ENCODE measurements around the gene ADGRA1.

ADGRA1 gene

GRCh38 chr10:133090101-133090500, 2.4 kb downstream of the ADGRA1 start:
- no peak overlapping the region for H2AFZ ChIP-seq (ENCODE audit: low read depth, low read length, severe bottlenecking)

DNA sequence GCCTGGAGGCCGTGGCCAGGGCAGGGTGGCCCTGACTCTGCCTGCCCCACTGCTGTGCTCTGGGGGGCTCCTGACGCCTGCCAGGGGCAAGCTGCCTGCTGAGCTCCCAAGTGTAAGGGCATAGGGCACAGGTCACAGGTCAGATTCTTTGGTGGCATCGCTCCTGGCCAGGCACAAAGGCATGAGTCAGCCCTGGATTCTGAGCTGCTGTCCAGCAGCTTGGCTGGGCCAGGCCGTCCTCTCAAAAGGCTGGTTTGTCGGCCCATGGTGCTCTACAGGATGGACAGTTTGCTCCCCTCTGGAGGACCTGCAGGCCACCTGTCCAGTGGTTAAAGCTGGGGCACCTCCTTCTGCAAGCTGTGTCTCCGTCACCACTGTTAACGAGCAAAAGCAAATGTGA, 2.9 kb downstream of the ADGRA1 start:
- Histone ChIP-seq H3K79me2 (ENCODE audit: insufficient read depth, low read length) (no peaks in the 10 kb centered on the region), H4K20me1 (ENCODE audit: low read depth, low read length) (no peaks in the 10 kb centered on the region), H2AFZ (ENCODE audit: low read depth, low read length, severe bottlenecking) (no peak overlapping the region), H3K9me3 (ENCODE audit: insufficient read depth, low read length) (no peaks in the 10 kb centered on the region), H3K9ac (ENCODE audit: low read length) (no peak overlapping the region), H3K9me2 (replicated peaks; ENCODE audit: insufficient read depth, low read length) (no peaks in the 10 kb centered on the region), H3F3A (ENCODE audit: insufficient read depth) (no peaks in the 10 kb centered on the region), H3K27ac (ENCODE audit: low read depth, low read length) (no peak overlapping the region), H3K4me2 (ENCODE audit: low read depth, low read length, poor library complexity, severe bottlenecking) (no peak overlapping the region), H3K36me3 (ENCODE audit: low read length) (no peaks in the 10 kb centered on the region), H3K4me3 (ENCODE audit: insufficient read depth, low read length, poor library complexity, severe bottlenecking) (no peak overlapping the region), H3K27me3 (ENCODE audit: low read length) (no peaks in the 10 kb centered on the region; the same call in 1 of the 2 replicates)
- no peak for TF ChIP-seq EZH2phosphoT487 (conservative IDR thresholded peaks at IDR 0.05; ENCODE audit: low read length)
- TF ChIP-seq CTCF (IDR thresholded peaks at IDR 0.05; ENCODE audit: insufficient read depth, low read length, poor library complexity, severe bottlenecking) = no peak

More at GRCh38 chr10:133090101-133090500, 2.4 kb downstream of the ADGRA1 start:
- Histone ChIP-seq H3K36me3 (ENCODE audit: low read length) (no peaks in the 10 kb centered on the region), H3K79me2 (ENCODE audit: insufficient read depth, low read length) (no peaks in the 10 kb centered on the region), H3K27ac (ENCODE audit: low read depth, low read length) (no peak overlapping the region), H3K9me3 (ENCODE audit: insufficient read depth, low read length) (no peaks in the 10 kb centered on the region), H3K4me2 (ENCODE audit: low read depth, low read length, poor library complexity, severe bottlenecking) (no peak overlapping the region), H3K27me3 (ENCODE audit: low read length) (no peaks in the 10 kb centered on the region; the same call in 1 of the 2 replicates), H3K4me3 (ENCODE audit: insufficient read depth, low read length, poor library complexity, severe bottlenecking) (no peak overlapping the region), H4K20me1 (ENCODE audit: low read depth, low read length) (no peaks in the 10 kb centered on the region), H3K9me2 (replicated peaks; ENCODE audit: insufficient read depth, low read length) (no peaks in the 10 kb centered on the region), H3F3A (ENCODE audit: insufficient read depth) (no peaks in the 10 kb centered on the region), H3K9ac (ENCODE audit: low read length) (no peak overlapping the region)
- no peak for TF ChIP-seq EZH2phosphoT487 (conservative IDR thresholded peaks at IDR 0.05; ENCODE audit: low read length)

GRCh38 chr10:133091316-133091715, 3.6 kb downstream of the ADGRA1 start:
- Histone ChIP-seq H3K9ac (ENCODE audit: low read length) (no peak overlapping the region), H4K20me1 (ENCODE audit: low read depth, low read length) (no peaks in the 10 kb centered on the region), H3F3A (ENCODE audit: insufficient read depth) (no peaks in the 10 kb centered on the region), H3K79me2 (ENCODE audit: insufficient read depth, low read length) (no peaks in the 10 kb centered on the region), H3K4me3 (ENCODE audit: insufficient read depth, low read length, poor library complexity, severe bottlenecking) (no peak overlapping the region), H3K27me3 (ENCODE audit: low read length) (no peaks in the 10 kb centered on the region; the same call in 1 of the 2 replicates), H3K9me3 (ENCODE audit: insufficient read depth, low read length) (no peaks in the 10 kb centered on the region), H3K9me2 (replicated peaks; ENCODE audit: insufficient read depth, low read length) (no peaks in the 10 kb centered on the region), H3K4me2 (ENCODE audit: low read depth, low read length, poor library complexity, severe bottlenecking) (no peak overlapping the region), H3K36me3 (ENCODE audit: low read length) (no peaks in the 10 kb centered on the region), H3K27ac (ENCODE audit: low read depth, low read length) (no peak overlapping the region), H2AFZ (ENCODE audit: low read depth, low read length, severe bottlenecking) (no peak overlapping the region)
- TF ChIP-seq EZH2phosphoT487 (conservative IDR thresholded peaks at IDR 0.05; ENCODE audit: low read length) (no peak), CTCF (IDR thresholded peaks at IDR 0.05; ENCODE audit: insufficient read depth, low read length, poor library complexity, severe bottlenecking) (no peak)

DNA sequence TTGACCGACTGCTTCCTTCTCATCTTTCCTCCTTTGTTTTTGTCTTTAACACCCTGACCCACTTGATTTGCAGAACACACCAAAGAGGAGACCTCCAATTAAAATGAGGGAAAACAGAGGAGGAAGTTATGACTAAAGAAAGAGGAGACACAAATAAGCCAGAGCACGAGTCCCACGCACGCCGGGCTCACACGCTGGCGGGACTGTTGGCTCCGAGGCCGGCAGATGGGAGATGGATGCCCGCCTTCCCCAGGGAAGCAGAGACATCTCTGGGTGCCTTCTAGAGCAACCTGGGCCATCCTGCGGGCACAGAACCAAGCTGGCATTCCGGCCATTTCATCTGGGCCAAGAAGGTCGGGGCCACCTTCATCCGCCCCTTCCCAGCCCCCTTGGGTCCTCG, 5.6 kb downstream of the ADGRA1 start:
- Histone ChIP-seq H3K27me3 (ENCODE audit: low read length) (no peaks in the 10 kb centered on the region; the same call in 1 of the 2 replicates), H2AFZ (ENCODE audit: low read depth, low read length, severe bottlenecking) (no peak overlapping the region), H3K27ac (ENCODE audit: low read depth, low read length) (no peak overlapping the region), H3K9me3 (ENCODE audit: insufficient read depth, low read length) (no peaks in the 10 kb centered on the region), H3F3A (ENCODE audit: insufficient read depth) (no peaks in the 10 kb centered on the region), H3K9me2 (replicated peaks; ENCODE audit: insufficient read depth, low read length) (no peaks in the 10 kb centered on the region), H3K9ac (ENCODE audit: low read length) (no peak overlapping the region), H3K79me2 (ENCODE audit: insufficient read depth, low read length) (no peaks in the 10 kb centered on the region), H3K4me2 (ENCODE audit: low read depth, low read length, poor library complexity, severe bottlenecking) (no peak overlapping the region), H3K4me3 (ENCODE audit: insufficient read depth, low read length, poor library complexity, severe bottlenecking) (no peak overlapping the region), H4K20me1 (ENCODE audit: low read depth, low read length) (no peaks in the 10 kb centered on the region), H3K36me3 (ENCODE audit: low read length) (no peaks in the 10 kb centered on the region)
- TF ChIP-seq EZH2phosphoT487 (conservative IDR thresholded peaks at IDR 0.05; ENCODE audit: low read length) (no peak), CTCF (IDR thresholded peaks at IDR 0.05; ENCODE audit: insufficient read depth, low read length, poor library complexity, severe bottlenecking) (no peak)
